Keratinocyte (primary cell): Measurements from ENCODE around the gene OAS3. TPM values are rescaled to one million over a fixed set of nuclear protein-coding genes. Genes with fewer than 3 reads are reported as not detected.

Experiments used
- DNase-seq: peaks from one replicate; pipeline ENCODE4 v3.0.0-alpha.2; 2011; ENCODE audit warnings: low read depth, missing footprints, low spot score
- FAIRE-seq: peaks from 2 replicates; lab custom pipeline; 2011; peaks lifted over from hg19 to GRCh38; lab: Jason Lieb, UNC
- H2AFZ ChIP-seq: 2 replicates; pipeline ENCODE4 v1.6.0; 2012; ENCODE audit warnings: low read length, control low read depth, inconsistent platforms; ENCODE audit not compliant: control insufficient read depth
- H3K27ac ChIP-seq: 2 replicates; pipeline ENCODE4 v1.5.1; 2011; ENCODE audit warnings: low read length; ENCODE audit not compliant: control insufficient read depth, insufficient read depth
- H3K27me3 ChIP-seq: 3 replicates; pipeline ENCODE4 v1.6.0; 2011; ENCODE audit warnings: low read length; ENCODE audit not compliant: control insufficient read depth, insufficient read depth; ENCODE audit errors: extremely low read depth
- H3K36me3 ChIP-seq, 2 experiments: 2 replicates in 1 of 2; 3 replicates in 1 of 2; pipeline ENCODE4 v1.5.1; 2011; ENCODE audit warnings: low read length in 2 of 2, mild to moderate bottlenecking in 1 of 2; ENCODE audit not compliant: control insufficient read depth in 2 of 2, insufficient read depth in 2 of 2; ENCODE audit errors: extremely low read depth in 1 of 2
- H3K4me1 ChIP-seq: 3 replicates; pipeline ENCODE4 v1.5.1; 2011; ENCODE audit warnings: low read length; ENCODE audit not compliant: control insufficient read depth, insufficient read depth; ENCODE audit errors: extremely low read depth
- H3K4me2 ChIP-seq: 3 replicates; pipeline ENCODE4 v1.6.0; 2011; ENCODE audit warnings: low read depth, low read length; ENCODE audit not compliant: control insufficient read depth, insufficient read depth; ENCODE audit errors: extremely low read depth
- H3K4me3 ChIP-seq, 3 experiments: fragments of 200-600 bp in 1 of 3; sonication (generic) in 1 of 3; 2 replicates in 2 of 3; 3 replicates in 1 of 3; pipeline ENCODE4 v1.5.1; 2011 to 2016; ENCODE audit warnings: low read length in 3 of 3, mild to moderate bottlenecking in 3 of 3, control low read depth in 2 of 3, inconsistent platforms in 1 of 3, low read depth in 1 of 3, mixed read lengths in 1 of 3, mixed run types in 1 of 3, moderate library complexity in 1 of 3; ENCODE audit not compliant: control insufficient read depth in 2 of 3, insufficient read depth in 2 of 3; ENCODE audit errors: extremely low read depth in 1 of 3
- H3K79me2 ChIP-seq: 2 replicates; pipeline ENCODE4 v1.6.0; 2012; ENCODE audit warnings: low read length; ENCODE audit not compliant: control insufficient read depth, insufficient read depth
- H3K9ac ChIP-seq: 3 replicates; pipeline ENCODE4 v1.6.0; 2011; ENCODE audit warnings: low read length; ENCODE audit not compliant: control insufficient read depth, insufficient read depth; ENCODE audit errors: extremely low read depth
- H3K9me1 ChIP-seq: 3 replicates; pipeline ENCODE4 v1.6.0; 2011; ENCODE audit warnings: low read length; ENCODE audit not compliant: control insufficient read depth, insufficient read depth; ENCODE audit errors: extremely low read depth
- H3K9me3 ChIP-seq: 2 replicates; pipeline ENCODE4 v1.5.1; 2012; ENCODE audit warnings: low read depth, low read length; ENCODE audit not compliant: control insufficient read depth
- H4K20me1 ChIP-seq: 3 replicates; pipeline ENCODE4 v1.6.0; 2011; ENCODE audit warnings: low read length; ENCODE audit not compliant: control insufficient read depth, insufficient read depth; ENCODE audit errors: extremely low read depth
- CTCF ChIP-seq, 3 experiments: IDR thresholded peaks in 1 of 3; conservative IDR thresholded peaks in 1 of 3; optimal IDR thresholded peaks in 1 of 3; 2 replicates in 2 of 3; 3 replicates in 1 of 3; pipeline versions ENCODE3 to v1.5.1; 2011; ENCODE audit warnings: low read length in 3 of 3, mild to moderate bottlenecking in 3 of 3, moderate library complexity in 2 of 3, control low read depth in 1 of 3, inconsistent platforms in 1 of 3; ENCODE audit not compliant: insufficient read depth in 2 of 3; ENCODE audit errors: extremely low read depth in 1 of 3
- EZH2 ChIP-seq: IDR thresholded peaks from one replicate; pipeline ENCODE4 v1.6.1; 2012; ENCODE audit warnings: inconsistent platforms, mild to moderate bottlenecking, low read length, moderate library complexity
- dilution Hi-C: fragments of 300-500 bp; cut with MboI; formaldehyde crosslinking; loops from one replicate; pipeline ENCODE4 v1.7.0; 2020; ENCODE audit warnings: low sequenced_read_pairs; ENCODE audit not compliant: extremely low pct_ligation_motif_present
- polyA plus RNA-seq, 5 experiments: library from polyadenylated mRNA; depleted of rRNA in 3 of 5; stranded (reverse) in 3 of 5; stranded (forward) in 1 of 5; unstranded in 1 of 5; fragments of >200 nt; gene quantifications; 1 replicate in 1 of 5; 2 replicates in 3 of 5; 3 replicates in 1 of 5; pipeline versions ENCODE4 v1.2.1 to v1.2.3, GENCODE V29; 2011 to 2012; ENCODE audit warnings: missing spikeins in 2 of 5, low read depth in 1 of 5, low replicate concordance in 1 of 5

Gene OAS3
- polyA plus RNA-seq, 1 donor (not counting 4 experiments of a cell fraction or from before 2014, with no cell fraction given), result 59.2 TPM

GRCh38 chr12:113002155-113002554 lies 63.9 kb downstream of the OAS3 start:
- DNase-seq (no peak), FAIRE-seq (no peak)
- Histone ChIP-seq H3K9ac (no peak overlapping the region), H2AFZ (no peak overlapping the region), H3K36me3 (peaks cover 5 to 28% of the 10 kb centered on the region in 2 experiments), H3K4me2 (no peak overlapping the region), H3K9me3 (no peaks in the 10 kb centered on the region), H3K79me2 (no peaks in the 10 kb centered on the region), H3K27me3 (no peaks in the 10 kb centered on the region), H4K20me1 (no peaks in the 10 kb centered on the region), H3K27ac (no peak overlapping the region), H3K4me1 (no peaks in the 10 kb centered on the region), H3K9me1 (no peaks in the 10 kb centered on the region), H3K4me3 (no peak overlapping the region)
- TF ChIP-seq EZH2, result no peak
- TF ChIP-seq CTCF (optimal IDR thresholded peaks at IDR 0.05 in 1 of 3, IDR thresholded peaks at IDR 0.05 in 1 of 3, conservative IDR thresholded peaks at IDR 0.05 in 1 of 3; ENCODE audit: extremely low read depth in 1 of 3, insufficient read depth in 2 of 3, low read length in 3 of 3), result no peak
- dilution Hi-C loops, result no loop called here

- Histone ChIP-seq H2AFZ (no peak overlapping the region), H3K36me3 (peaks cover 9 to 29% of the 10 kb centered on the region in 2 experiments), H3K4me2 (no peak overlapping the region), H3K4me1 (peaks cover 4% of the 10 kb centered on the region), H3K9me1 (no peaks in the 10 kb centered on the region), H3K4me3 (no peak overlapping the region), H3K79me2 (no peaks in the 10 kb centered on the region), H3K9ac (no peak overlapping the region), H4K20me1 (no peaks in the 10 kb centered on the region), H3K27ac (no peak overlapping the region), H3K9me3 (no peaks in the 10 kb centered on the region), H3K27me3 (no peaks in the 10 kb centered on the region)
- dilution Hi-C loops, result no loop called here
- DNase-seq (no peak), FAIRE-seq (no peak)
- no peak for TF ChIP-seq EZH2
- no peak for TF ChIP-seq CTCF (optimal IDR thresholded peaks at IDR 0.05 in 1 of 3, IDR thresholded peaks at IDR 0.05 in 1 of 3, conservative IDR thresholded peaks at IDR 0.05 in 1 of 3; ENCODE audit: extremely low read depth in 1 of 3, insufficient read depth in 2 of 3, low read length in 3 of 3)
These were observed 64.4 kb downstream of the OAS3 start for GRCh38 chr12:113002676-113003075.
